GM12892 (cell line): ENCODE measurements around the gene ADCY9.

ENCODE experiments used
- POLR2A ChIP-seq: IDR thresholded peaks from 2 replicates; pipeline ENCODE4 v1.6.1; 2011; ENCODE audit warnings: low read depth, low read length, control low read depth
- POLR2AphosphoS5 ChIP-seq: IDR thresholded peaks from 2 replicates; pipeline ENCODE4 v1.6.1; 2011; ENCODE audit warnings: low read depth, low read length, control low read depth

DNA sequence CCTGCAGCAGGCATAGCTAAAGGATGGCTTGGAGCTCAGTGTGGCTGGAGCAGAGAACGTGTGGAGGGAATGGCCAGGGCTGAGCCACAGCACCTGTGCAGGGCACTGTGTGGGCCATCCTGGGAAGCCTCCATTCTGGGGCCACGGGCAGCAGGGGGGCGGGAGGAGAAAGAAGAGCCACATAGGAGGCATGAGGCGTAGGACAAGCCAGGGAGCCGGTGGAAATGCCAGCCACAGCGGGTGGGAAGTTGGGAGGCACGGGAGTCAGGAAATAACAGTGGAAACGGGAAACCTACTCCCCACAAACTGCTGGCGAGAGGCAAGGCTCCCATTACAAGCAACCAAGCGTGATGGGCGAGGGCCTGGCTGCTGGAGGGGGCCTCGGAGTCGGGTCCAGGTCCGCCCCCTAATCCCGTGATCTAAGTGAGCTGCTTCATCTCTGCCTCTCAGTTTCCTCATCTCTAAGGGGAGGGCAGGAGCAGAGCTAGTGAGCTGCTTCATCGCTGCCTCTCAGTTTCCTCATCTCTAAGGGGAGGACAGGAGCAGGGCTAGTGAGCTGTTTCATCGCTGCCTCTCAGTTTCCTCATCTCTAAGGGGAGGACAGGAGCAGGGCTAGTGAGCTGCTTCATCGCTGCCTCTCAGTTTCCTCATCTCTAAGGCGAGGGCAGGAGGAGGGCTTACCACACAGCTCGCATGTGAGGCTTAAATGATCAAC, 104.9 kb downstream of the ADCY9 start:
- no peak for TF ChIP-seq POLR2A
- no peak for TF ChIP-seq POLR2AphosphoS5
